Muscle of back (tissue), 11 donors: ENCODE data around the gene BSG. TPM values are rescaled to one million over a fixed set of nuclear protein-coding genes. Genes with fewer than 3 reads are reported as not detected.
"Not testable (repeated sequence)": the region's sequence is repeated elsewhere in the genome, so short reads cannot be mapped to it uniquely, and the experiment has no call there.

Experiments
- DNase-seq, 3 donors: peaks; one replicate each; pipeline versions ENCODE4 v3.0.0 to v3.0.0-alpha.2; 2013
- polyA plus RNA-seq, 10 donors: library from polyadenylated mRNA; unstranded; fragments of 120-200 nt; gene quantifications; one replicate each; pipeline ENCODE4 v1.2.1, GENCODE V29; 2013; ENCODE audit not compliant: insufficient read length in 10 of 10

The BSG gene
- polyA plus RNA-seq, 10 donors, result 146 to 281 (median 195) TPM

DNA sequence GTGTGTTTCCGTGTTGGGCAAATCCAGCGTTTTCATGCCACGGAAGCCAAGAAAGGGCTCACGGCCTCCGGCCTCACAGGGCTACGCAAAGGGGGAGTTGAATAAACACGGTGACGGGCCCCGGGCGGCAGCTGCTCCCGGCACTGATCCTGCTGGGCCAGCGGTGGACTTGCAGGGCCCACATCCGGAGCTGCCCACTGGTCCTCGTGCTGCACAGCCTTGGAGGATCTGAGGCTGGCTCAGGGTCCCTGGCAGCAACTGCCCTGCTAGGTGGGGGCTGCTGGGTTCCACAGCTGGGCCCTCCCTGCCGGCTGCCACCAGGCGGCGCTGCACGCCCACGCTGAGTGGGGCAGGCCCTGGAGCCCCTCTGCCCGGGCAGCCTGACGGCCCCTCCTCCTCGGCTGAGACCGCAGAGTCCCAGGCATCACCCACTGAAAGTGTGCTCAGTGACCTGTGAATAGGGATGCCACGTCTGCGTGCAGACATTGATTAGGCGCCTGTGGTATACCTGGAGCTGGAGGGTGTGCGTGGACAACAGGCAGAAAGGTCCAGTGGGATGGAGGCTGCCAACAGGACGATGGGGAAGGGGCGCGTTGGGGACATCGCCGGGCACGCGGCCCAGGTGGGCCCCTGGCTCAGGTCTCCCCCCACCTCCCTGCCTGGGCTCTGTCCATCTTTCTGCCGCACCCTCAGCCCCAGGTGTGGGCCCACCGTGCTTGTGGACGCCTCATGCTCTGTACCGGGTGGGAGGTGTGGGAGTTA is 12.0 kb downstream of the BSG start:
- DNase-seq, result peak in 2 of 3 donors; percentile 42 to 64

DNA sequence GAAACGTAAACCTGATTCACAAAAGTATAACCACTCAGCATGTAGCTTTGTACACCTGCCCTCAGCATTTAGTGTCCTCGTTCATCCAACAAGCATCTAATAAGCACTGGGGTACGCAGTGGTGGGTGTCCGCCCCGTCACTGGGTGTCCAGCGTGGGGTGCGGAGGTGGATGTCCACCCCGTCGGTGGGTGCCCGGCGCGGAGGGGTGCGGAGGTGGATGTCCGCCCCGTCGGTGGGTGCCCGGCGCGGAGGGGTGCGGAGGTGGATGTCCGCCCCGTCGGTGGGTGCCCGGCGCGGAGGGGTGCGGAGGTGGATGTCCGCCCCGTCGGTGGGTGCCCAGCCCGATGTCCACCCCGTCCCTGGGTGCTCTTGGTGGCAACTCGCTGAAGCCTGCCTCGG is 12.8 kb downstream of the BSG start:
- not testable (repeated sequence) for DNase-seq

DNA sequence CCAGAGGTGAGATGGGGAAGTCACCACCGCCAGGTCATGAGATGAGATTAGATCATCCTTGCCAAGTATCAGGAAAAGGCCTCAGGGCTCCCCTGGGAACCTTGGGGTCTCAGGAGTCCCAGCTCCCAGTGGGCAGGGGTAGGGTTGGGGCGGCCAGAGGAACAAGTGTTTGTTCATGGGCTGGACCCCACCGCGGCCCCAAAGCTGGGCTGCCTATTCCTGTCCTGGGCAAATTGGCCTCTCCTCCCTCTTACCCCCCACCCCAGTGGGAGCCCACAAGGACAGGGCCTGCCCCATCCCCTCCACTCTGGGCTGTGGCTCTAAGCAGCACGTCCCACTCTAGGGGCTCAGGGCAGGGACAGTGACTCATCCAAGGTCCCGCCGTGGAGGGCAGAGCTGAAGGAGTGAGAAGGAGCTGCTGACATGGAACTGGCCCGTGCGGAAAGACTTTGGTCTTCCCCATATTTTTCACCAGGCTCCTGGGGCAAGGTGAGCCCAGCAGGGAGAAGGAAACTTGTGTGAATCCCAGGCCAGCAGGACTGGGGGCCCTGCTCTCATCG is 13.2 kb downstream of the BSG start:
- DNase-seq, result no peak

DNA sequence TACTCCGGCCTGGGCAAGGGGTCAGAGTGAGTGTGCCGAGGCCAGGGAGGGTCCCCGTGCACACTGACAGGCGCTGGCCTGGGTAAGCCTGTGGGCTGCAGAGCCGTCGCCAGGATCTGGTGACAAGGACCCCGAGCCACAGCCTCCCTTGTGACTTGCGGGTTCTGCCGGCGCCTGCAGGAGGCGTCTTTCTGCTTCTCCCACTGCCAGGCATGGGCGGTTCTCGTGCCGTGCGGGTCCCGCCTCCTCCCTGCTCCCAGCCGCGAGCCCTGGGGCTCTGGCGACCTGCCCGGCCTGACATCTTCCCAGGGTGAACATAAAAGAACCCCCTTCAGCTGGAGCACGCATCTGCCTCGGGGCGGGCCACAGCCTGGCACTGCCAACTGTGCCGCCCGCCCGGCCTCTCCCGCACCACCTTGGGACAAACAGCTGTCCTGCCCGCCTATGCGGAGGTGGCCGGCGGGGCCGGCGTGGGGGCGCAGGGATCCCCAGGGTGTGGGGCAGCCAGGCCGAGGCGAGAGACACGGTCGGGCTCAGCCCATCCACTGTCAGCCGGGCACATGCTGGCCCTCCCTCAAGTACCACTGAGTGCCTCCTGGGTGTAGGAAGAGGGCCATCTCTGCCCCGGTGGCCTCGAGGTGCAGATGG is 15.8 kb downstream of the BSG start:
- peak in 2 of 3 donors; percentile 35 to 62 for DNase-seq

DNA sequence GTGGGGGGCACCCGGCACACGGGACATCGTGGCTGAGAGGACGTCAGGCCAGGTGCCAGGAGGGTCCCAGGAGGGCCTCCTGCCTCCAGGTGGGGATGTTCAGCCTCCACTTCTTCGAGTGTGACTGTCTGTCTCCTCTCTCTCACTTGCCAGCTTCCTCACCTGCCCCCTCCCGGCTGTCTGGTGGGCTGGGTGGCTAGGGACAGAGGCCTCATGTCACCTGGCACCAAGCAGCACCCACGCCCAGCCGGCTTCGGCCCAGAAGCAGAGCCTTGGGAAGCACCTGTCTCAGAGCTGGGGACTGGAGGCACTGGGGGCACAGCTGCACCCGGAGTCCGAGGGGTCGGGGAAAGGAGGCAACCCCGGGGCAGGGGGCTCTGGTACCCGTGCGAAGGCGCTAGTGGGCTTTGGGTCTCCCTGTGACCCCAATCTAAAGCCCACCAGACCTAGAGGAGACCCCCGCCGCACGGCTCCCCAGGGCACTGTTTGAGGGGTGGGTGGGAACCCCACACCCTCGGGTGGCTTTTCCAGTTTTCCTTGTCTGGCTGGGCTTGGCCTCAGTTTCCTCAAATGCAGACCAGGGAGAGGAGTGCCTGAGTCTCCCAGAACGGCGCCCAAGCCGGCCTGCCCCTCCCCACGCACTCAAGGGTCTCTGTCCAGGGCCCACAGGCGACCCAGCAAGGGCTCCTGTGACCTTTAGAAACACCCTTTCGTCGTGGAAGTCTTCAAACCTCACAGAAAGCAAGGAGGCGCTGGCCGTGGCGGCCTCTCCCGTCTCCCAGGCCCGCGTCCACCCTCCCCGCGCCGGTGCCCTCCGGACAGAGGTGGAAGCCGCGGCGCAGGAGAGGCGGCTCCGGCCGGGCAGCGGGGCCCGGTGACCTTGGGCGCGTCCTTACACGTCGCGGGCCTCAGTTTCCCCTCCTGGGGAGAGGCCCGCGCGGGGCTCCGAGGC is 16.6 kb downstream of the BSG start:
- DNase-seq, result no peak

DNA sequence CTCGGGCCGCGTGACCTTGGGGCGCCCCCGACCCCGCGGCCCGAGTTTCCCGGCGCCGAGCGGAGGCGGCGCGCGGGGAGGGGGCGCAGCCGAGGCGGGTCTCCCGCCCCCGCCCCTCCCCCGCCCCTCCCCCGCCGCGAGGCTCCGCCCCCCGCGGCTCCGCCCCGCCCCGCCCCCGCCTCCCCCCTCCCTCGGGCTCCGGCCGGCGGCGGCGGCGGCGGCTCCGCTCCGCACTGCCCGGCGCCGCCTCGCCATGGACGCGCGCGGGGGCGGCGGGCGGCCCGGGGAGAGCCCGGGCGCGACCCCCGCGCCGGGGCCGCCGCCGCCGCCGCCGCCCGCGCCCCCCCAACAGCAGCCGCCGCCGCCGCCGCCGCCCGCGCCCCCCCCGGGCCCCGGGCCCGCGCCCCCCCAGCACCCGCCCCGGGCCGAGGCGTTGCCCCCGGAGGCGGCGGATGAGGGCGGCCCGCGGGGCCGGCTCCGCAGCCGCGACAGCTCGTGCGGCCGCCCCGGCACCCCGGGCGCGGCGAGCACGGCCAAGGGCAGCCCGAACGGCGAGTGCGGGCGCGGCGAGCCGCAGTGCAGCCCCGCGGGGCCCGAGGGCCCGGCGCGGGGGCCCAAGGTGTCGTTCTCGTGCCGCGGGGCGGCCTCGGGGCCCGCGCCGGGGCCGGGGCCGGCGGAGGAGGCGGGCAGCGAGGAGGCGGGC is 17.4 kb downstream of the BSG start, which contains the start of gene HCN2:
HCN2 (plus strand) TSS at position 189 of the 703 bp plus-strand sequence; CDS start at position 254, 65 bp downstream.
- DNase-seq, result no peak

DNA sequence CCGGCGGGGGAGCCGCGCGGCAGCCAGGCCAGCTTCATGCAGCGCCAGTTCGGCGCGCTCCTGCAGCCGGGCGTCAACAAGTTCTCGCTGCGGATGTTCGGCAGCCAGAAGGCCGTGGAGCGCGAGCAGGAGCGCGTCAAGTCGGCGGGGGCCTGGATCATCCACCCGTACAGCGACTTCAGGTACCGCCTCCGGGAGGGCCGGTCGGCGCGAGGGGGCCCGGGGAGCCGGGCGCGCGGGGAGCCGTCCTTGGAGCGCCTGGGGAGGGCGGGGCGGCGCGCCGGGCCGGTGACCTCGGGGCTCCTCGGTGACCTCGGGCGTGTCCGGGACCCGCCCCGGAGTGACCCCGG is 18.0 kb downstream of the BSG start:
- DNase-seq, result peak in 1 of 3 donors; percentile 52

DNA sequence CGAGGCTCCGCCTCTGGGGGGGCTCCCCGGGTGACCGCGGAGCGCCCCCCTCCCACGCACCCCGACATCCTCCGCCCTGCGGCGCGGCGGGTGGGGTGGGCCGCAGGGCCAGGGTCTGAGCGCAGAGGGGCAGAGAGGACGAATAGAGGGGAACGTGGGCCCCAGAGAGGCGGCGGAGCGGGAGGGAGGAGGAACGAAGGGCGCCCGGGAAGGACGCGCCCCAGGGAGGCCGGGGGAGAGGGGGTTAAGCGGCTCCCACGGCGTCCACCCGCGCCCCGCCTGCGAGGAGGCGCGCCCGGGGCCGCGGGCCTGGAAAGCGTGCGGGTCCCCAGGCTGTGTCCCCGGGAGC is 18.3 kb downstream of the BSG start:
- no peak for DNase-seq

DNA sequence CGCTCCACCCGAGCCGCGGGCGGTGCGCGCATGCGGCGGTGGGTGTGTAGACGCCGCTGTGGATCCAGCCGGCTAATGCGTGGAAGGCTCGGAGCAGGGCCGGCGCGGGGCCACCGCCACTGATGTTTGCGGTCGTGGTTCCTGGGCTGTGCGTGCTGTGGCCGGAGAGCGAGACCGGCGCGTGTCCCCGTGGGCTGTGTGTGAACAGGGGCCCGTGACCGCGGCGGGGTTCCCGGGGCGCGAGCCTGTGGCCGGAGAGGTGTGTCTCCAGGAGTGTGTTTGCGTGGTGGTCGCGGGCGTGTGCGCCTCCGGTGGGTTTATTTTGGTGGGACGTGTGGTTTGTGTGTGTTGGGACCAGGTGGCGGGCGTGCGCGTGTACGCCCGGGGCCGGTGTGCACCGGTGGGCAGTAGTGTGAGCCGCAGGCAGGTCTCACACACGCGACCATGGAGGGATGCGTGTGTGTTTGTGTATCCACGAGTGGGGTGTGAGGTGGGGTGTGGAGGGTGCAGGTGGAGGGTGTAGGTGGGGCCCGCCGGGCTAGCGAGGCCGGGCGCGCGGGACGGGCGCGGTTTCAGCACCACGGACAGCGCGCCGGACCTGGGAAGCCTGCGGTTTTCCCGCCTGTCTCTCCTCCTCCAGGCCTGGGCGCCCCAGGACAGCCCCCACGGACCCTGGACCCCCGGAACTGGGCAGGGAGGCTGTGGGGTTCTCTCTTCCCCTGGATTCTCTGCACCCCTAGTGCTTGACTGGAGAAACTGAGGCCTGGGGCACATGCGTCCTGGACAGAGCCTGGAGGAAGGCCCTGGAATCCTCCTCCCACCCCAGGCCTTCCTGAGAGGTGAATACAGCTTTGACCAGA is 18.9 kb downstream of the BSG start:
- peak in 2 of 3 donors; percentile 46 to 74 for DNase-seq

DNA sequence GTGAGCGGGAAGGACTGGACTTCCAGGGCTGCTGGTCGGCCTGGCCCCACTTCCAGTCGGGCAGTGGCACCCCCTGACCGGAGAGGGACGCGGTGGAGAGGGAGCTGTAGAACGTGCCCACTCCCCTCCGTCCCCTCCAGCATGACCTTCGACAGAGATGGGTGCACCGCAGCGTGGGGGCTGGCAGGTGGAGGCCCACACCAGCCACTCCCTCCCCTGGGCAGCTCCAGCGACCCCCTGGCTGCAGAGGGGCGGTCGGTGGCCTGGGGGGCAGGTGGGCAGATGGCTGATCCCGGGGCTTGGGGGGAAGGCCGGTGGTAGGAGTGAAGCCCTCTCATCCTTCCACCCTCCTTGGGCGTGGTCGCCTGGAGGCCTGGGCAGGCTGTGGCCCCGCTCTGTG is 19.7 kb downstream of the BSG start:
- DNase-seq, result no peak

DNA sequence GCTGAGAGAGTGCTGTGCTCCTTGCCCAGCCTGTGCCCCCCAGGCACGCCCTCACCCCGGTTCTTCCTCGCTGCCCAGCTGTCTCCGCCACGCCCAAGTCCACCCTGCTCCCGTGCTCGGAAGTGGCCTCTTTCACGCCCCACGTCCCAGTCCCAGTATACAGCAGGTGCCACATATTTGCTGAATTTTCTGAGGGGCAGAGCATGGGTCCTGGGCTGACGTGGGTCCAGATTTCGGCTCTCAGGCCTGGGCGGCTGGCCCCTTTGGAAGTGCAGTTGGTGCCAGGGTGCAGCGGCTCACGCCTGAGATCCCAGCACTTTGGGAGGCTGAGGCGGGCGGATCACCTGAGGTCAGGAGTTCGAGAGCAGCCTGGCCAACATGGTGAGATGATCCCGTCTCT is 20.7 kb downstream of the BSG start:
- no peak for DNase-seq

DNA sequence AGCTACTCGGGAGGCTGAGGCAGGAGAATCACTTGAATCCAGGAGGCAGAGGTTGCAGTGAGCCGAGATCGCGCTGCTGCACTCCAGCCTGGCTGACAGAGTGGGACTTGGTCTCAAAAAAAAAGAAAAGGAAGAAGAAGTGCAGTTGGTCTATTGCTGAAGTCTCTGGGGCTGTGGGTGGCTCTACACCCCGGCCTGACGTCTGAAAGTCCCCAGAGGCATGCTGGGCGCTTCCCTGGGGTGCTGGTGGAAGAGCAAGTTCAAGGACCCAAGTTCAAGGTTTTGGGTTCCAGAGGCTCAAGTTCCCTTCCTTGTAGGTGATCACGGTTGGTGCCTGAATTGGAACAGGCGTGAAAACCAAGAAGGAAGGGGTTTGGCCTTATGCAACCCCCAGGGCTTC is 21.1 kb downstream of the BSG start:
- no peak for DNase-seq

DNA sequence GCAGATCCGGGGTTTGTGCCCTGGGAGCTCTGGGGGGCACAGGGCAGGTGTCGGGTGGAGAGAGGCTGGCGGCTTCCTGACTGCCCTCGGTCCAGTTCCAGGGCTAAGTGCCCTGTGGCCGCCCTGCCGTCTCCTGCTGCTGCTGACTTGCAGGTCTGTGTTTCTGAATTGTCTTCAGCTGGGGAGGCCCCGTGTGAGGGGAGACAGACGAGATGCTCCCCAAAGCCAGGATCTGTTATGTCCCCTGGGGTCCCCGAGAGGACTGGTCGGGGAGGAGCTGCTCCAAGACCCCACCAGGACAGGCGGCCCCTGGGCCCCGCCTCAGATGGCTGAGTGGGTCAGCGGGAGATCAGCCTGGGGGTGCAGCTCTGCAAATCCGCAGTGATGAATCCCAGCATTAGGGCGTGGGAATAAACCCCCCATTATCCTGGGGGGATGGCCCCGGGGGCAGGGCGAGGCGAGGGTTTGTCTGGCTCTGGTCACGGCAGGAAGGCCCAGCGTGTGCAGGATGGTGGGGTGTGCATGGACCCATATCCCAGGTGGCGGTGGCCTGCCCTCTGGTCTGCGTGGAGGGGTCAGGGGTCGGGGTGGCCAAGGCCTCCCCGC is 22.0 kb downstream of the BSG start:
- DNase-seq, result no peak

DNA sequence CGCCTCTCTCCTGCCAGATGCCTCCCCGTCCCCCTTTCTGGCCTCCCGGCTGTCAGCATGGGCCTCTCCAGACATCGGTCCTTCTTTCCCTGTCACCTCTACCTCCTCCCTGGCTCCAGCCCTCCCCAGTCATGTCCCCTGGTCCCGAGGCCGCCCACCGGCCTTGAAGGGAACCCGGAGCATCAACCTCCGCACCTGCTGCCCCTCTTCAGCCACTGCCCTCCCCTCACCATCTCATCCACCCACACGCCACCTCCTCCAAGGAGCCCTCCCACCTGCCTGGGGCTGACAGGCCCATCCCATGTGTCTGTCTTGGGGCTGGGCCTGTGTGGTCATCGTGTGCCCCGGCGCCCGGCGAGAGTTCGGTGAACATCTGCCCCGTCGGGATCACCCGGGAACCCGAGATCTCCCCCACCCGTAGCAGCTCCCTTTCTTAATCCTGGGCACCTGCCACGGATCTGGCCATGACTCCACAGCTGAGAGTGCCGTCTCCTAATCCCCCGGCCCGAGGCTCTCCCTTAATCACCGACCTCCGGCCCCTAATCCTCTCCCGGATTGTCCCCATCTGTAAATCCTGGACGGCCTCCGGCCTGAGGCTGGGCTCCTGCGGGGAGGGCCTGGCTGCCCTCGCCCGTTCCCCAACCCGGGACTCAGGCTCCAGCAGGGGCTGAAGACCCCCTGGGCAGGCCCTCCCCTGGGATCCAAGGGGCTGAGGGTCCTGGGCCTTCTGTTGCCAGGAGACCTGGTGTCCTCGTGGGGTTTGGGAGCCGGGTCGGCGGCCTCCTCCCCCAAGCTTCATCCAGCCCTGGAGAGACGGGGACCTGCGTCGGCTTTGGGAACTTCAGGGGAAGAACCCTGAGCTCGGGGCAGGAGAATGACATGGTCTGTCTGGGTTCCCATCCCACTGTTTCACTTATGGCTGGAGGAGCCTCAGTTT is 23.2 kb downstream of the BSG start:
- no peak for DNase-seq

DNA sequence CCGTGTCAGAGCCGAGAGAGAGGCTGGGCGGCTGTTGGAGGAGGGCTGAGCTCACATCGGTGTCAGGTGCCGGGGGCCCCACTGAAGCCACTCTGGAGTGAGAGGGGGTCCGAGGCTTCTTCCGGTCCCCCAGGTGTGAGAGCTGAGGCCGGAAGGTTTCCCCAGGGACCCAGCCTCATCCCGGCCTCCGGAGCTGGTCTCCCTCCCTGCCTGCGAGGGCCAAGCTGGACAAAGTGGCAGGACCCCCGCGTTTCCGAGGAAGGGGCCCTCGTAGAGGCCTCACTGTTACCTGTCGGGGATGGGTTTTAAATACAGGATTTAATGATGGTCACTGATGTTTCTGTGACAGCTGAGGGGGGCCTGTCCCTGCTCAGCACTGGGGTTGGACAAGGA is 23.9 kb downstream of the BSG start:
- DNase-seq, result no peak

DNA sequence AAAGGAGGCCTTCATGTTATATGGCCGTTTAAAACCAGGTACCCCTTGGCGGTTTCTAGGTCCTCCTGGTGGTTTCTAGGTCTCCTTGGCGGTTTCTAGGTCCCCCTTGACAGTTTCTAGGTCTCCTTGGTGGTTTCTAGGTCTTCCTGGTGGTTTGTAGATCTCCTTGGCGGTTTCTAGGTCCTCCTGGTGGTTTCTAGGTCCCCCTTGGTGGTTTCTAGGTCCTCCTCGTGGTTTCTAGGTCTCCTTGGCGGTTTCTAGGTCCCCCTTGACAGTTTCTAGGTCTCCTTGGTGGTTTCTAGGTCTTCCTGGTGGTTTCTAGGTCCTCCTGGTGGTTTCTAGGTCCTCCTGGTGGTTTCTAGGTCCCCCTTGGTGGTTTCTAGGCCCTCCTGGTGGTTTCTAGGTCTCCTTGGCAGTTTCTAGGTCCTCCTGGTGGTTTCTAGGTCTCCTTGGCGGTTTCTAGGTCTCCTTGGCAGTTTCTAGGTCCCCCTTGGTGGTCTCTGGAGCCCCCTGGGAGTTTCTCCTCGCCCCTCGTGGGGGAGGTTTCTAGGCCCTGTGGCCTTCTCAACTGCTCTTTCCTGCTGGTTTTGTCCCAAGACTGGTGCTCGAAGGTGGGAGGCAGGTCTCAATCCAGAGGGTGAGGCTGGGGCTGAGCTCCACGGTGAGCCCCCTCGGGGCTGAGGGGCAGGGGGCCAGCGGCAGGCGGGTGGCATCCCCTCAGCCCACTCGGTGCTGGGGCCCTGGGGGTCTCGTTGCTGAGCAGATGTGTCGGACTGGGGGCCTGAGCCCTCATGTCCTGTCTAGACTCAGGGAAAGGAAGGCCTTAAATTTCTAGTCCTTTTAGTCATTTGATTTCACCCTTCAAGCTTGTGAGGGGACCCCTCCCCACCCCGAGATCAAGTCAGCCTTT is 25.3 kb downstream of the BSG start:
- DNase-seq, result no peak

DNA sequence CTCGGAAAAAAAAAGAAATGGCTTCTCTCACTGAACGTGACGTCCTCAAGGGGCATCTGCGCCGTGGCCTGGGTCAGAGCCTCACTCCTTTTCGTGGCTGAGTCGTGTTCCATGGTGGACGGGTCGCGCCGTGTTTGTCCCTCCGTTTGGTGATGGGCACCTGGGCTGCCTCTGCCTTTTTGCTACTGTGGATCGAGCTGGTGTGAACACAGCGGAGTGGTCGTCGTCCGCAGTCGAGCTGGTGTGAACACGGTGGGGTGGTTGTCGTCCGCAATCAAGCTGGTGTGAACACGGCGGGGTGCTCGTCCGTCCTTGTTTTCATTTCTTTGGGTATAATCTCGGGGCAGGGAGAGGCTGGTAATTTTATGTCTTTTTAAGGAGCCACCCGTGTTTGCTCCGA is 28.9 kb downstream of the BSG start:
- DNase-seq, result no peak

DNA sequence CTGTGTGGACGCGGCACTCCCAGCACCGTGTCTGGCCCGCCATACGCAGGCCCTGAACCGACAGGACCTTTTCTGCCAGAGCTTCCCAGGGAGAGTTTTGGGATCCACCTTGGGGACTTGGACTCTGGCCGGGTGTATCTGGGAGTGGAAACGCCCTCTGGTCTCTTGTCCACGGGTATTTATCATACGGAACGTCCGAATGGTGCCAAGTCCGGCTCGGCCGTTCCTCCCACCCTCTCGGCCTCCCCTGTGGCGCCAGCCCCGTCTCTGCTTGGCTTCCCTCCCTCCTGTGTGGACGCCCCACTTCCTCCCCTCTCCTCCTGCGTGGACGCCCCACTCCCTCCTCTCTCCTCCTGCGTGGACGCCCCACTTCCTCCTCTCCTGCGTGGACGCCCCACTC is 29.4 kb downstream of the BSG start:
- DNase-seq, result no peak
